Heart left ventricle (tissue), 16 donors: ENCODE results near the gene MYO18B. TPM values are rescaled to one million over a fixed set of nuclear protein-coding genes. Genes with fewer than 3 reads are reported as not detected.
"Not testable (repeated sequence)": the region's sequence is repeated elsewhere in the genome, so short reads cannot be mapped to it uniquely, and the experiment has no call there.

Experiments
- ATAC-seq, 4 donors: fragments of 200-7000 bp; cut with Tn5 transposase; one replicate each; pipeline ENCODE4 v1.9.1; 2020 to 2022; ENCODE audit warnings: moderate library complexity in 4 of 4, mild to moderate bottlenecking in 3 of 4, moderate number of reproducible peaks in 1 of 4
- DNase-seq, 5 donors: peaks; one replicate each; pipeline ENCODE4 v3.0.0-alpha.2; 2020
- H3K27ac ChIP-seq, 12 donors: fragments of 200-600 bp; sonication (generic) in 4 of 12; one replicate each; pipeline versions ENCODE4 v1.5.0 to v1.8.0; 2016 to 2022; ENCODE audit warnings: mild to moderate bottlenecking in 2 of 12
- H3K27me3 ChIP-seq, 9 donors: fragments of 200-600 bp; sonication (generic) in 2 of 9; one replicate each; pipeline versions ENCODE4 v1.5.1 to v1.8.0; 2016 to 2022; ENCODE audit warnings: mild to moderate bottlenecking in 3 of 9
- H3K36me3 ChIP-seq, 9 donors: fragments of 200-600 bp; sonication (generic) in 2 of 9; one replicate each; pipeline versions ENCODE4 v1.5.0 to v1.8.0; 2018 to 2022; ENCODE audit warnings: mild to moderate bottlenecking in 2 of 9
- H3K4me1 ChIP-seq, 12 donors: fragments of 200-600 bp; sonication (generic) in 4 of 12; one replicate each; pipeline versions ENCODE4 v1.5.0 to v1.8.0; 2016 to 2022; ENCODE audit warnings: mild to moderate bottlenecking in 3 of 12
- H3K4me3 ChIP-seq, 12 donors: fragments of 200-600 bp; sonication (generic) in 4 of 12; one replicate each; pipeline versions ENCODE4 v1.5.0 to v1.8.0; 2017 to 2022; ENCODE audit warnings: mild to moderate bottlenecking in 9 of 12, moderate library complexity in 4 of 12
- H3K9me3 ChIP-seq, 12 donors: fragments of 200-600 bp; sonication (generic) in 4 of 12; one replicate each; pipeline versions ENCODE4 v1.5.0 to v1.8.0; 2016 to 2022; ENCODE audit warnings: mild to moderate bottlenecking in 1 of 12
- CTCF ChIP-seq, 12 donors: fragments of 200-600 bp; sonication (generic) in 4 of 12; IDR thresholded peaks; one replicate each; pipeline versions ENCODE4 v1.5.0 to v1.8.0; 2018 to 2022; ENCODE audit warnings: antibody characterized with exemption in 12 of 12, mild to moderate bottlenecking in 5 of 12
- POLR2A ChIP-seq, 2 donors: fragments of 450-650 bp; IDR thresholded peaks; one replicate each; pipeline ENCODE4 v1.6.1; 2017; ENCODE audit warnings: antibody characterized with exemption in 2 of 2, mild to moderate bottlenecking in 2 of 2, moderate library complexity in 2 of 2
- WGBS, 4 donors: extraction: QIAGEN DNeasy Blood & Tissue Kit in 2 of 4; methylation state at CpG; one replicate each; pipeline versions ENCODE4 v1.1.5 to v1.1.7; 2013 to 2018; 5-methylcytosine and 5-hydroxymethylcytosine counted together
- intact Hi-C, 10 donors: fragments of 100-400 bp; cut with DNase I; formaldehyde crosslinking; loops; one replicate each; pipeline versions ENCODE4 v1.11.1 to v1.14.2; 2022
- polyA plus RNA-seq, 2 donors: library from polyadenylated mRNA; stranded (reverse); fragments of 200-250 nt; gene quantifications; one replicate each; pipeline ENCODE4 v1.2.3, GENCODE V29; 2013
- total RNA-seq, 9 donors: library from RNA; depleted of rRNA in 2 of 9; stranded (reverse); fragments of >200 nt in 2 of 9; fragmentation: NEBNext Ultra II Directional in 3 of 9; extraction: Animal tissue kit (Norgen Biotek cat#: 25700) in 3 of 9; gene quantifications; one replicate each; pipeline versions ENCODE4 v1.1.0 to v1.2.4, GENCODE V29; 2016 to 2023
- donor health status: ischemic (EF 13 %, LVEDD 7.1; RV severe dilation, severe dysfunction).
- donor health status: healthy with polysubstance abuse.
- donor health status: DM: no; HTN: yes; CAD: no.
- donor health status: DM: no; HTN: no; CAD: no.
- donor health status: ischemic (EF 25% LVEDD 6.9; RV normal size, moderate dysfunction).
- donor health status: ischemic (EF 25% LVEDD 5.7; RV mildly dilated, moderate dysfunction).
- donor health status: healthy.
- donor health status: DM: yes; HTN: yes; CAD: no.
- donor health status: ischemic (EF 35%, LVEDD 5.7; RV mildly dilated, moderate dysfunction).
- donor health status: nonischemic (EF 11% LVEDD 7.7; RV severe dilation, severe dysfunction).
- donor health status: DM: yes; HTN: yes; CAD: no.
- donor health status: PGD.
- donor health status: ischemic (EF 29% LVEDD 5.4; RV normal size, mild dysfunction).
- donor health status: nonischemic (EF 23%, LVEDD 6.1; RV moderate dilation, normal function).

Gene MYO18B
- total and polyA plus RNA-seq, 11 donors, result 140 to 301 (median 193) TPM

- no peak overlapping the region for H3K4me3 ChIP-seq
- H3K36me3 ChIP-seq, result peaks cover 0 to 26% (median 0%) of the 10 kb centered on the region in 9 donors
- no peaks in the 10 kb centered on the region for H3K9me3 ChIP-seq
- peak overlapping the region in 7 of 12 donors; percentile 9 to 79 (median 60) for H3K27ac ChIP-seq
- WGBS, 4 donors, result 61 to 79% (median 69%) methylated on average over 9 of the region's 9 CpGs
- DNase-seq (no peak), ATAC-seq (no peak)
- H3K4me1 ChIP-seq, result peaks cover 0 to 26% (median 9%) of the 10 kb centered on the region in 12 donors
- intact Hi-C loops, result no loop called here
- H3K27me3 ChIP-seq, result no peaks in the 10 kb centered on the region
- TF ChIP-seq POLR2A (IDR thresholded peaks at IDR 0.05), result no peak
- no peak for TF ChIP-seq CTCF (IDR thresholded peaks at IDR 0.05)
Observed at GRCh38 chr22:25970999-25971811, 229.2 kb downstream of the MYO18B start.

- DNase-seq (no peak), ATAC-seq (no peak)
- TF ChIP-seq CTCF (IDR thresholded peaks at IDR 0.05) (no peak), POLR2A (IDR thresholded peaks at IDR 0.05) (no peak)
- intact Hi-C loops, result no loop called here
- Histone ChIP-seq H3K27ac (no peak overlapping the region), H3K4me3 (no peak overlapping the region), H3K27me3 (no peaks in the 10 kb centered on the region), H3K36me3 (peaks cover 0 to 26% (median 0%) of the 10 kb centered on the region in 9 donors), H3K9me3 (no peaks in the 10 kb centered on the region), H3K4me1 (peaks cover 0 to 22% (median 7%) of the 10 kb centered on the region in 12 donors)
- 77 to 87% (median 83%) methylated on average over 9 of the region's 9 CpGs for WGBS, 4 donors
Observed at GRCh38 chr22:25972397-25972796, 230.4 kb downstream of the MYO18B start.

GRCh38 chr22:25976356-25976755, 234.4 kb downstream of the MYO18B start:
- peaks cover 0 to 20% (median 0%) of the 10 kb centered on the region in 9 donors for H3K36me3 ChIP-seq
- no peaks in the 10 kb centered on the region for H3K27me3 ChIP-seq
- no peak for ATAC-seq
- WGBS, 4 donors, result 58 to 78% (median 64%) methylated on average over 1 of the region's 1 CpG
- no peak overlapping the region for H3K27ac ChIP-seq
- peaks cover 0 to 16% (median 3%) of the 10 kb centered on the region in 12 donors for H3K4me1 ChIP-seq
- DNase-seq, result no peak
- H3K4me3 ChIP-seq, result no peak overlapping the region
- intact Hi-C loops, result no loop called here
- no peak for TF ChIP-seq CTCF (IDR thresholded peaks at IDR 0.05)
- TF ChIP-seq POLR2A (IDR thresholded peaks at IDR 0.05), result no peak
- no peaks in the 10 kb centered on the region for H3K9me3 ChIP-seq

- H3K36me3 ChIP-seq, result peaks cover 0 to 9% (median 0%) of the 10 kb centered on the region in 9 donors
- intact Hi-C loops, result no loop called here
- TF ChIP-seq CTCF (IDR thresholded peaks at IDR 0.05) (no peak), POLR2A (IDR thresholded peaks at IDR 0.05) (no peak)
- H3K9me3 ChIP-seq, result peaks cover 0 to 8% (median 0%) of the 10 kb centered on the region in 12 donors
- H3K4me3 ChIP-seq, result no peak overlapping the region
- no peaks in the 10 kb centered on the region for H3K27me3 ChIP-seq
- ATAC-seq, result peak in 1 of 4 donors; percentile 14
- no peak for DNase-seq
- H3K4me1 ChIP-seq, result peaks cover 0 to 20% (median 3%) of the 10 kb centered on the region in 12 donors
- H3K27ac ChIP-seq, result peak overlapping the region in 1 of 12 donors; percentile 24
- WGBS, 4 donors, result 25 to 45% (median 35%) methylated on average over 3 of the region's 3 CpGs
Observed at GRCh38 chr22:25979968-25980367, 238.0 kb downstream of the MYO18B start.

GRCh38 chr22:25984911-25985310, 242.9 kb downstream of the MYO18B start:
- intact Hi-C loops, H3K27me3 ChIP-seq, H3K9me3 ChIP-seq, DNase-seq, H3K4me3 ChIP-seq: not testable (repeated sequence)
- peaks cover 0 to 23% (median 0%) of the 10 kb centered on the region in 9 donors for H3K36me3 ChIP-seq
- ATAC-seq, result peak in 2 of 4 donors; percentile 54 to 70
- peaks cover 0 to 17% (median 0%) of the 10 kb centered on the region in 12 donors for H3K4me1 ChIP-seq
- H3K27ac ChIP-seq, result peak overlapping the region in 7 of 12 donors; percentile 26 to 69 (median 49)
- WGBS, 4 donors, result 76 to 100% (median 93%) methylated on average over 1 of the region's 1 CpG
